A673 (cell line): ENCODE results near the gene NTN3.

Experiments used
- CTCF ChIP-seq: fragments of 300-800, 200-600 bp; sonication (generic); conservative IDR thresholded peaks from 2 replicates; pipeline ENCODE4 v1.5.1; 2017; ENCODE audit warnings: low read depth, mild to moderate bottlenecking, antibody characterized with exemption, low read length, moderate library complexity, mixed read lengths
- EZH2 ChIP-seq: fragments of 200-600 bp; sonication (generic); IDR thresholded peaks from 2 replicates; pipeline ENCODE4 v1.6.1; 2017; ENCODE audit warnings: borderline replicate concordance, low read depth, mild to moderate bottlenecking, mixed read lengths, antibody characterized with exemption, low read length; ENCODE audit not compliant: poor library complexity, severe bottlenecking

- TF ChIP-seq CTCF (no peak), EZH2 (no peak)
These were observed 41.1 kb downstream of the NTN3 start for GRCh38 chr16:2511996-2512734.
